GM12878 (cell line): ENCODE measurements around the gene RAD51B. TPM values are rescaled to one million over a fixed set of nuclear protein-coding genes. Genes with fewer than 3 reads are reported as not detected.

Experiments
- ATAC-seq: fragments of 200-7000 bp; cut with Tn5 transposase; 3 replicates; pipeline ENCODE4 v1.9.1; 2020; ENCODE audit warnings: mild to moderate bottlenecking, moderate library complexity
- BruUV-seq: library from RNA; stranded (reverse); fragments of 400-500 nt; replicated peaks from 2 replicates; lab custom pipeline; 2021; lab: Mats Ljungman, UMichigan
- CTCF ChIA-PET: fragments of 300-600 bp; sonication (Branson Sonifier 250); formaldehyde crosslinking; extraction: SDS; loops from one replicate; lab custom pipeline; 2021; ENCODE audit warnings: inconsistent platforms; lab: Yijun Ruan, JAX
- POLR2A ChIA-PET: fragments of 350-600 bp; formaldehyde crosslinking; extraction: SDS; loops from one replicate; lab custom pipeline; 2021; ENCODE audit warnings: inconsistent platforms; lab: Charles Lee
- RAD21 ChIA-PET: fragments of 300-600 bp; sonication (Branson Sonifier 250); formaldehyde crosslinking; loops from one replicate; lab custom pipeline; 2023; ENCODE audit warnings: antibody characterized with exemption; ENCODE audit not compliant: unreplicated experiment; lab: Charles Lee
- SMC1A ChIA-PET: fragments of 300-600 bp; sonication (Branson Sonifier 250); formaldehyde crosslinking; loops from one replicate; lab custom pipeline; 2023; ENCODE audit not compliant: unreplicated experiment, uncharacterized antibody; lab: Charles Lee
- DNase-seq: peaks from one replicate; pipeline ENCODE4 v3.0.0-alpha.2; 2011; ENCODE audit warnings: low read depth, low spot score
- FAIRE-seq: peaks from 3 replicates; lab custom pipeline; 2011; peaks lifted over from hg19 to GRCh38; lab: Jason Lieb, UNC
- H2AFZ ChIP-seq: 2 replicates; pipeline ENCODE4 v1.6.0; 2011; ENCODE audit warnings: low read depth, low read length, control low read depth; ENCODE audit not compliant: control insufficient read depth
- H3K27ac ChIP-seq: 2 replicates; pipeline ENCODE4 v1.5.1; 2011; ENCODE audit warnings: control low read depth; ENCODE audit not compliant: control insufficient read depth, insufficient read depth
- H3K27me3 ChIP-seq, 2 experiments: replicated peaks in 1 of 2; 2 replicates each; pipeline versions ENCODE4 v1.6.0 to v1.6.1; 2011; ENCODE audit warnings: low read length in 1 of 2; ENCODE audit not compliant: control insufficient read depth in 2 of 2, insufficient read depth in 2 of 2
- H3K36me3 ChIP-seq, 2 experiments: 2 replicates each; pipeline ENCODE4 v1.5.1; 2011; ENCODE audit warnings: low read length in 1 of 2; ENCODE audit not compliant: control insufficient read depth in 2 of 2, insufficient read depth in 2 of 2
- H3K4me1 ChIP-seq: 2 replicates; pipeline ENCODE4 v1.6.1; 2011; ENCODE audit warnings: mild to moderate bottlenecking, low read length, moderate library complexity, mixed read lengths; ENCODE audit not compliant: control insufficient read depth, insufficient read depth
- H3K4me2 ChIP-seq: 2 replicates; pipeline ENCODE4 v1.6.0; 2011; ENCODE audit warnings: control low read depth; ENCODE audit not compliant: control insufficient read depth, insufficient read depth
- H3K4me3 ChIP-seq: fragments of 200-600 bp; sonication (generic); 2 replicates; pipeline ENCODE4 v1.5.1; 2016
- H3K79me2 ChIP-seq: 2 replicates; pipeline ENCODE4 v1.6.0; 2011; ENCODE audit warnings: low read length; ENCODE audit not compliant: control insufficient read depth, insufficient read depth
- H3K9ac ChIP-seq: 2 replicates; pipeline ENCODE4 v1.8.0; 2011; ENCODE audit warnings: low read length, control low read depth, mixed read lengths; ENCODE audit not compliant: control insufficient read depth, insufficient read depth
- H3K9me3 ChIP-seq: replicated peaks from 3 replicates; pipeline ENCODE4 v1.5.1; 2011; ENCODE audit warnings: mild to moderate bottlenecking, low read length; ENCODE audit not compliant: control insufficient read depth, insufficient read depth
- H4K20me1 ChIP-seq: 2 replicates; pipeline ENCODE4 v1.6.0; 2011; ENCODE audit not compliant: control insufficient read depth, insufficient read depth
- BMI1 ChIP-seq: fragments of 450-650 bp; IDR thresholded peaks from 2 replicates; pipeline ENCODE4 v1.6.1; 2016; ENCODE audit warnings: mild to moderate bottlenecking, moderate library complexity, borderline replicate concordance
- CEBPB ChIP-seq, 2 experiments: fragments of 150-350 bp in 1 of 2; IDR thresholded peaks; 2 replicates each; pipeline ENCODE4 v1.6.1; 2012 to 2014; ENCODE audit warnings: low read depth in 2 of 2, low read length in 2 of 2, borderline replicate concordance in 1 of 2, inconsistent platforms in 1 of 2
- HCFC1 ChIP-seq: fragments of 150-350 bp; IDR thresholded peaks from 2 replicates; pipeline ENCODE4 v1.6.1; 2014; ENCODE audit warnings: low read length
- NR2C1 ChIP-seq: fragments of 450-650 bp; IDR thresholded peaks from 2 replicates; pipeline ENCODE4 v1.6.1; 2017; ENCODE audit warnings: antibody characterized with exemption, mild to moderate bottlenecking, moderate library complexity
- ZNF24 ChIP-seq: fragments of 450-650 bp; IDR thresholded peaks from 2 replicates; pipeline ENCODE4 v1.6.1; 2017; ENCODE audit warnings: antibody characterized with exemption, mild to moderate bottlenecking
- WGBS: methylation state at CpG from one replicate; pipeline ENCODE4 v1.1.6; 2016; ENCODE audit warnings: low lambda C conversion rate; ENCODE audit not compliant: insufficient replicate concordance, insufficient coverage; ENCODE audit errors: missing lambda C conversion rate; 5-methylcytosine and 5-hydroxymethylcytosine counted together
- in situ Hi-C: fragments of 300-500 bp; cut with MboI; formaldehyde crosslinking; loops from 9 replicates; pipeline ENCODE4 v1.14.3; 2018; ENCODE audit warnings: mixed read lengths
- intact Hi-C: fragments of 100-400 bp; cut with micrococcal nuclease; formaldehyde crosslinking; loops from one replicate; pipeline ENCODE4 v1.14.2; 2022; ENCODE audit not compliant: unreplicated experiment
- polyA plus RNA-seq, 11 experiments: library from polyadenylated mRNA; depleted of rRNA in 4 of 11; unstranded in 6 of 11; stranded (reverse) in 5 of 11; fragments of >200 nt; fragmentation: Nextera tagmentation in 4 of 11; fragmentation: Illumina TruSeq in 1 of 11; extraction: Ambion mirVana in 4 of 11; extraction: Trizol in 1 of 11; gene quantifications; 1 replicate in 1 of 11; 2 replicates in 10 of 11; pipeline versions ENCODE4 v1.2.1 to v1.2.3, GENCODE V29; 2011 to 2016; ENCODE audit warnings: inconsistent platforms in 2 of 11, missing spikeins in 2 of 11, low read depth in 1 of 11
- total RNA-seq, 4 experiments: library from RNA; depleted of rRNA in 3 of 4; stranded (reverse); fragments of >200 nt in 3 of 4; fragmentation: Illumina TruSeq in 1 of 4; extraction: Trizol in 1 of 4; gene quantifications; 2 replicates each; pipeline versions ENCODE4 v1.2.1 to v1.2.3, GENCODE V29; 2013 to 2021
- TF ChIP-seq, protein P1 (sequence below): IDR thresholded peaks from 2 replicates; pipeline ENCODE4 v1.6.1; 2012; ENCODE audit warnings: low read length, inconsistent platforms
- TF ChIP-seq, protein P2 (sequence below): fragments of 450-650 bp; IDR thresholded peaks from 2 replicates; pipeline ENCODE4 v1.6.1; 2017; ENCODE audit warnings: antibody characterized with exemption, mild to moderate bottlenecking, moderate library complexity
- TF ChIP-seq, protein P3 (sequence below): fragments of 450-650 bp; IDR thresholded peaks from 2 replicates; pipeline ENCODE4 v1.6.1; 2014; ENCODE audit warnings: mild to moderate bottlenecking

RAD51B gene
- total and polyA plus RNA-seq, 10 of the 15 experiments (the other 5 are each of a cell fraction or from before 2014, with no cell fraction given) = 9.8 to 26.8 (median 21.3) TPM

DNA sequence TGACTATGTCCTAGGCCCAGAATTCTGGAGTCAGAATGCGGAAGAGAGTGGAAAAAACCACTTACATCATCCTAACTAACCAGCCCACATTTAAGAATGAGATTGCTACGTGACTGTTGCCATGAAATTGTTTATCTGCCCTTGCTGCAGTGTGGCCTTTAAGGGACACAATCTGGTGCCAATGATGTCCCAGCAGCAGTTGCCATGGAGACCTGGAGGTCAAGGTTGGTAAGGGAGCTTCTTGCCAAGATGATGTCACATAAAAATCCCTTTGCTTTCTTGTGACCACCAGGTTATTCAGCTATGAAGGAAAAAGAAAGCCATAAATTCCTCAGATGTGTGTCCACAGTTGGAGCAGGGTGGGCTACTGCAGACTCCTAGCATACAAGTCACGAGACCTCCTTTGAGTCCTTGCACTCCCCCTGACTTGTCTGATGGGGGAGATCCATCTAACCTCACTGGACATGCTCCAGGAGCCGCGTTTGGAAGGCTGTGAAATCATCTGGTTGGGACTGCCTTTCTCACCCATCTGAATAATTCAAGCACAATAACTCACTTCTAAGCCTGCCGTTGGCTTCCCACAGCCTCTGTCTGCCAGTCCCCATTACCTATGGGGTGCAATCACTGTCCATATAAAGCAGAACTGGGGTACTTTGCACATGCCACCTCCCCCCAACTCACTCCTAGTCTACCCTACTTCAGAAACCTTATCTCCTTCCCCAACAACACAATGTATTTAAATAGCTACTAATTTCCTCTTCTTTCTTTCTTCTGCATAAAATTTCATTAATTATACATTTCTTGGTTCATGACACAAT lies 807.7 kb downstream of the RAD51B start:
- BruUV-seq = no TSS peak
- no peak overlapping the region for H3K4me2 ChIP-seq
- FAIRE-seq (no peak), DNase-seq (no peak), ATAC-seq (peak; percentile 36)
- H2AFZ ChIP-seq = no peak overlapping the region
- 62% methylated on average over 6 of the region's 6 CpGs for WGBS
- H3K79me2 ChIP-seq = no peaks in the 10 kb centered on the region
- no peaks in the 10 kb centered on the region; a peak in 1 of 4 replicates for H3K27me3 ChIP-seq
- no peak overlapping the region for H3K9ac ChIP-seq
- peaks cover 10% of the 10 kb centered on the region for H3K4me1 ChIP-seq
- no peak overlapping the region for H3K27ac ChIP-seq
- TF ChIP-seq BMI1 (0 out of 2 replicates have a peak, but pooled peaks have one; percentile 20), ZNF24 (no peak)
- no peaks in the 10 kb centered on the region for H3K36me3 ChIP-seq
- CTCF ChIA-PET = no interaction called here
- H4K20me1 ChIP-seq = no peaks in the 10 kb centered on the region
- RAD21 ChIA-PET = interaction anchor here (1.6 kb wide), 1 partner anchor 158 kb away, joined by 4 read pairs; no protein-coding TSS in a partner anchor
- SMC1A ChIA-PET = interaction anchor here (0.8 to 2.4 kb wide), 6 partner anchors 11 to 161 kb away, joined by 3 to 9 read pairs (median 3); no protein-coding TSS in a partner anchor
- no peaks in the 10 kb centered on the region; the same call in 2 of the 3 replicates for H3K9me3 ChIP-seq
- in situ Hi-C loops (no loop called here), intact Hi-C loops (no loop called here)
- POLR2A ChIA-PET = no interaction called here
- no peak overlapping the region for H3K4me3 ChIP-seq

DNA sequence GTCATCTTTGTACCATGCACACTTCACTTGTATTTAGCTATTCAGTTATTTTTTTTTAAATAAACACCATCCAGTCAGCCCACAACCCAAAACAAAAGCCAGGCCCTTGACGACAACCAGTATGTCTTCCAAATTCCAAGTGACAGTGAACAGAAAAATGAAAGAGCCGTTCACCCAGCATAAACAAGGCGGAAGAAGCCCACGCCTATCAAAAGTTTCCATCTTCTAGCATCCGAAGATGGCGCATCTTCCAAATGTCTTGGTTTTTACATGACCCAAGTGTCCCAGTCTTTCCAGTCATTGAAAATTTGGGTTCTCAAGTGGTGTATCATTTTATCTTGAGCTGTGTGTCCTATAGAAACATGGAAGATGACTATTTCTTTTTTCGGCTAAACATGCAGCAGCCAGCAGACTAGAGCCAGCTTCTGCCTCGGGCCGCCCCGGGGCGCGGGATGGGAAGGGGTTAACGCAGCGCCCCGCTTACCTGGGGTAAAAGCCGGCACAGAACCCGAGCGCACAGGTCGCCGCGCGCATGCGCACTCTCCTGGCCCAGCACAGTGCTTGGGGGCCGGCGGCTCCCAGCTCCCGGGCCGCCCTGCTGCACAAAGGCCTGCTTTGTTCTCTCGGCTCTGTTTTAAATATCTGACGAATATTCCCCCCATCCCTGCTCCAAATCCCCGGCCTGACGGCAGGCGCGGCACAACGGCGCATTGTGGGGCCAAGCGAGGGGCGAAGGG lies 808.5 kb downstream of the RAD51B start:
- H3K4me2 ChIP-seq = peak overlapping the region; percentile 23
- BruUV-seq = no TSS peak
- intact Hi-C loops = no loop called here
- CTCF ChIA-PET = no interaction called here
- no peaks in the 10 kb centered on the region; the same call in 2 of the 3 replicates for H3K9me3 ChIP-seq
- H3K9ac ChIP-seq = no peak overlapping the region
- SMC1A ChIA-PET = interaction anchor here (1.0 kb wide), 1 partner anchor 110 kb away, joined by 3 read pairs; no protein-coding TSS in a partner anchor
- H3K27ac ChIP-seq = no peak overlapping the region
- WGBS = 38% methylated on average over 35 of the region's 37 CpGs
- DNase-seq (no peak), FAIRE-seq (no peak), ATAC-seq (no peak)
- no peaks in the 10 kb centered on the region for H3K36me3 ChIP-seq
- no peaks in the 10 kb centered on the region for H3K79me2 ChIP-seq
- peaks cover 5% of the 10 kb centered on the region for H3K4me1 ChIP-seq
- in situ Hi-C loops = no loop called here
- POLR2A ChIA-PET = interaction anchor here (0.6 kb wide), 1 partner anchor 20 kb away, joined by 3 read pairs; no protein-coding TSS in a partner anchor
- H4K20me1 ChIP-seq = no peaks in the 10 kb centered on the region
- H3K27me3 ChIP-seq = no peaks in the 10 kb centered on the region; a peak in 1 of 4 replicates
- RAD21 ChIA-PET = interaction anchor here (0.7 to 1.6 kb wide), 2 partner anchors 157 to 215 kb away, joined by 3 to 4 read pairs; no protein-coding TSS in a partner anchor
- H3K4me3 ChIP-seq = peak overlapping the region; percentile 15; the same call in 1 of the 2 replicates
- H2AFZ ChIP-seq = no peak overlapping the region
- TF ChIP-seq HCFC1 (no peak), CEBPB (IDR thresholded peaks at IDR 0.05; ENCODE audit: borderline replicate concordance in 1 of 2, low read depth in 2 of 2, low read length in 2 of 2) (no peak), ZNF24 (no peak), NR2C1 (no peak)
- TF ChIP-seq, protein P1, sequence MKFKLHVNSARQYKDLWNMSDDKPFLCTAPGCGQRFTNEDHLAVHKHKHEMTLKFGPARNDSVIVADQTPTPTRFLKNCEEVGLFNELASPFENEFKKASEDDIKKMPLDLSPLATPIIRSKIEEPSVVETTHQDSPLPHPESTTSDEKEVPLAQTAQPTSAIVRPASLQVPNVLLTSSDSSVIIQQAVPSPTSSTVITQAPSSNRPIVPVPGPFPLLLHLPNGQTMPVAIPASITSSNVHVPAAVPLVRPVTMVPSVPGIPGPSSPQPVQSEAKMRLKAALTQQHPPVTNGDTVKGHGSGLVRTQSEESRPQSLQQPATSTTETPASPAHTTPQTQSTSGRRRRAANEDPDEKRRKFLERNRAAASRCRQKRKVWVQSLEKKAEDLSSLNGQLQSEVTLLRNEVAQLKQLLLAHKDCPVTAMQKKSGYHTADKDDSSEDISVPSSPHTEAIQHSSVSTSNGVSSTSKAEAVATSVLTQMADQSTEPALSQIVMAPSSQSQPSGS = no peak
- TF ChIP-seq, protein P2, sequence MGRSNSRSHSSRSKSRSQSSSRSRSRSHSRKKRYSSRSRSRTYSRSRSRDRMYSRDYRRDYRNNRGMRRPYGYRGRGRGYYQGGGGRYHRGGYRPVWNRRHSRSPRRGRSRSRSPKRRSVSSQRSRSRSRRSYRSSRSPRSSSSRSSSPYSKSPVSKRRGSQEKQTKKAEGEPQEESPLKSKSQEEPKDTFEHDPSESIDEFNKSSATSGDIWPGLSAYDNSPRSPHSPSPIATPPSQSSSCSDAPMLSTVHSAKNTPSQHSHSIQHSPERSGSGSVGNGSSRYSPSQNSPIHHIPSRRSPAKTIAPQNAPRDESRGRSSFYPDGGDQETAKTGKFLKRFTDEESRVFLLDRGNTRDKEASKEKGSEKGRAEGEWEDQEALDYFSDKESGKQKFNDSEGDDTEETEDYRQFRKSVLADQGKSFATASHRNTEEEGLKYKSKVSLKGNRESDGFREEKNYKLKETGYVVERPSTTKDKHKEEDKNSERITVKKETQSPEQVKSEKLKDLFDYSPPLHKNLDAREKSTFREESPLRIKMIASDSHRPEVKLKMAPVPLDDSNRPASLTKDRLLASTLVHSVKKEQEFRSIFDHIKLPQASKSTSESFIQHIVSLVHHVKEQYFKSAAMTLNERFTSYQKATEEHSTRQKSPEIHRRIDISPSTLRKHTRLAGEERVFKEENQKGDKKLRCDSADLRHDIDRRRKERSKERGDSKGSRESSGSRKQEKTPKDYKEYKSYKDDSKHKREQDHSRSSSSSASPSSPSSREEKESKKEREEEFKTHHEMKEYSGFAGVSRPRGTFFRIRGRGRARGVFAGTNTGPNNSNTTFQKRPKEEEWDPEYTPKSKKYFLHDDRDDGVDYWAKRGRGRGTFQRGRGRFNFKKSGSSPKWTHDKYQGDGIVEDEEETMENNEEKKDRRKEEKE = no peak
- TF ChIP-seq, protein P3, sequence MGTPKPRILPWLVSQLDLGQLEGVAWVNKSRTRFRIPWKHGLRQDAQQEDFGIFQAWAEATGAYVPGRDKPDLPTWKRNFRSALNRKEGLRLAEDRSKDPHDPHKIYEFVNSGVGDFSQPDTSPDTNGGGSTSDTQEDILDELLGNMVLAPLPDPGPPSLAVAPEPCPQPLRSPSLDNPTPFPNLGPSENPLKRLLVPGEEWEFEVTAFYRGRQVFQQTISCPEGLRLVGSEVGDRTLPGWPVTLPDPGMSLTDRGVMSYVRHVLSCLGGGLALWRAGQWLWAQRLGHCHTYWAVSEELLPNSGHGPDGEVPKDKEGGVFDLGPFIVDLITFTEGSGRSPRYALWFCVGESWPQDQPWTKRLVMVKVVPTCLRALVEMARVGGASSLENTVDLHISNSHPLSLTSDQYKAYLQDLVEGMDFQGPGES = no peak
